Fibroblast of gingiva (primary cell): ENCODE data around the gene S100A14.
"Not testable (repeated sequence)": the region's sequence is repeated elsewhere in the genome, so short reads cannot be mapped to it uniquely, and the experiment has no call there.

Experiments used
- DNase-seq: peaks from one replicate; pipeline ENCODE4 v3.0.0-alpha.2; 2011; ENCODE audit warnings: low read depth

S100A14 gene

GRCh38 chr1:153614906-153615305 is 1.2 kb downstream of the S100A14 start:
- no peak for DNase-seq

GRCh38 chr1:153614189-153614900 is 1.8 kb downstream of the S100A14 start:
- DNase-seq = no peak

- DNase-seq = no peak
These were observed 2.7 kb downstream of the S100A14 start for GRCh38 chr1:153613406-153613805.

GRCh38 chr1:153612755-153613331 is 3.3 kb downstream of the S100A14 start, which contains the start of gene S100A16:
S100A16 (minus strand) TSS chr1:153613137; CDS start chr1:153608151, 4,986 bp downstream.
- DNase-seq = peak; percentile 74

- no peak for DNase-seq
These were observed 3.9 kb downstream of the S100A14 start for GRCh38 chr1:153612111-153612754.

GRCh38 chr1:153611356-153611755 is 4.8 kb downstream of the S100A14 start:
- no peak for DNase-seq

GRCh38 chr1:153610811-153611301 is 5.3 kb downstream of the S100A14 start:
- no peak for DNase-seq

- no peak for DNase-seq
These were observed 5.8 kb downstream of the S100A14 start for GRCh38 chr1:153610334-153610733.

- DNase-seq = no peak
These were observed 6.6 kb downstream of the S100A14 start for GRCh38 chr1:153609585-153609907.

GRCh38 chr1:153608742-153609584 is 7.2 kb downstream of the S100A14 start:
- peak; percentile 80 for DNase-seq

- DNase-seq = no peak
These were observed 7.9 kb downstream of the S100A14 start for GRCh38 chr1:153608089-153608682.

- no peak for DNase-seq
These were observed 8.7 kb downstream of the S100A14 start for GRCh38 chr1:153607381-153607780.

GRCh38 chr1:153606194-153606593 is 9.9 kb downstream of the S100A14 start:
- no peak for DNase-seq

GRCh38 chr1:153602749-153603148 is 13.4 kb downstream of the S100A14 start:
- no peak for DNase-seq

GRCh38 chr1:153599847-153600246 is 16.3 kb downstream of the S100A14 start:
- DNase-seq = peak; percentile 41

GRCh38 chr1:153598309-153599172 is 17.6 kb downstream of the S100A14 start:
- peak; percentile 73 for DNase-seq

GRCh38 chr1:153597206-153597605 is 18.9 kb downstream of the S100A14 start:
- no peak for DNase-seq

GRCh38 chr1:153592748-153593147 is 23.4 kb downstream of the S100A14 start:
- DNase-seq = no peak

GRCh38 chr1:153588482-153588881 is 27.6 kb downstream of the S100A14 start:
- DNase-seq = no peak

- DNase-seq = not testable (repeated sequence)
These were observed 28.1 kb downstream of the S100A14 start for GRCh38 chr1:153588033-153588432.

- DNase-seq = no peak
These were observed 28.8 kb downstream of the S100A14 start for GRCh38 chr1:153587314-153587713.
